Thymus (tissue), 11 donors: Measurements from ENCODE around the gene NMU. TPM values are rescaled to one million over a fixed set of nuclear protein-coding genes. Genes with fewer than 3 reads are reported as not detected.
"Not testable (repeated sequence)": the region's sequence is repeated elsewhere in the genome, so short reads cannot be mapped to it uniquely, and the experiment has no call there.

ENCODE experiments used
- DNase-seq, 9 donors: peaks; one replicate each; pipeline ENCODE4 v3.0.0-alpha.2; 2013; ENCODE audit warnings: low spot score in 9 of 9, low read depth in 6 of 9, missing footprints in 1 of 9
- H3K27ac ChIP-seq, 2 donors: one replicate each; pipeline ENCODE4 v1.5.1; 2013; ENCODE audit warnings: control low read depth in 1 of 2, low read depth in 1 of 2, low read length in 1 of 2, mild to moderate bottlenecking in 1 of 2, moderate library complexity in 1 of 2
- H3K27me3 ChIP-seq, 2 donors: one replicate each; pipeline ENCODE4 v1.5.1; 2013; ENCODE audit warnings: low read length in 1 of 2; ENCODE audit not compliant: control insufficient read depth in 2 of 2, insufficient read depth in 1 of 2
- H3K36me3 ChIP-seq, 2 donors: one replicate each; pipeline ENCODE4 v1.5.1; 2013; ENCODE audit warnings: low read length in 1 of 2, mild to moderate bottlenecking in 1 of 2, moderate library complexity in 1 of 2; ENCODE audit not compliant: control insufficient read depth in 2 of 2, insufficient read depth in 2 of 2
- H3K4me1 ChIP-seq, 2 donors: one replicate each; pipeline ENCODE4 v1.5.1; 2013; ENCODE audit warnings: low read length in 2 of 2; ENCODE audit not compliant: control insufficient read depth in 2 of 2, insufficient read depth in 2 of 2
- H3K4me3 ChIP-seq, 2 donors: one replicate each; pipeline ENCODE4 v1.5.1; 2013; ENCODE audit warnings: low read length in 2 of 2, control low read depth in 1 of 2, mild to moderate bottlenecking in 1 of 2
- H3K9me3 ChIP-seq, 2 donors: one replicate each; pipeline ENCODE4 v1.5.1; 2013; ENCODE audit warnings: low read length in 1 of 2, mild to moderate bottlenecking in 1 of 2; ENCODE audit not compliant: control insufficient read depth in 2 of 2, insufficient read depth in 1 of 2
- WGBS: extraction: QIAGEN DNeasy Blood & Tissue Kit; methylation state at CpG from one replicate; pipeline ENCODE4 v1.1.7; 2013; 5-methylcytosine and 5-hydroxymethylcytosine counted together
- polyA plus RNA-seq: library from polyadenylated mRNA; stranded (reverse); fragments of 200-250 nt; gene quantifications from one replicate; pipeline ENCODE4 v1.2.3, GENCODE V29; 2013
- total RNA-seq: library from RNA; stranded (reverse); fragments of 120-200 nt; gene quantifications from one replicate; pipeline ENCODE4 v1.2.4, GENCODE V29; 2013
- donor health status: healthy.

NMU gene
- total and polyA plus RNA-seq, 2 donors, result 2.5 to 2.9 TPM

DNA sequence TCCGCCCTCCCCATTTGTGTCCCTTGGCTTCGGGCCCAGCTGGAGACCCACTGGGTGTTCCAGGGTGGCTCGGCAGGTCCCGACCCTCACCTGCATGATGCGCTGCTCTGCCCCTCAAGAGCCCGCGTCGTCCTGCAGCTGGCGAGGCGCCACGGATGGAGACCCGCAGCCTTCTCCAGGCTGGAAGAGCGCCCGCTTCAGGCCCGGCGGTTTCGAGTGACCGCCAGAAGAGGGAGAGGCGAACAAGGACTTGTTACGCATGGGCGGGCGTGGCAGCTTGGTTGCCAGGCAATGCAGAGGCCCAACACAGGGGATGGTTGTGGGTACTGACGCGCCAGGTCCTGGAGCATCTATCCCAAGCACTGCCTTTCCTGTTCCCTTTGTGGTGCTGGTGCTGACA lies 44.1 kb downstream of the NMU start, which contains the start of gene PDCL2:
Gene PDCL2 (minus strand): TSS at position 232 of the 400 bp plus-strand sequence. CDS start 136 bp downstream, at position 96.
- Histone ChIP-seq H3K27ac (no peak within 1 kb of the TSS), H3K27me3 (no peaks in the 10 kb centered on the region), H3K4me3 (no peak within 1 kb of the TSS), H3K9me3 (peaks cover 0 to 3% of the 10 kb centered on the region in 2 donors), H3K4me1 (no peaks in the 10 kb centered on the region), H3K36me3 (no peaks in the 10 kb centered on the region)
- no peak for DNase-seq
- 96% methylated on average over 24 of the region's 24 CpGs for WGBS

DNA sequence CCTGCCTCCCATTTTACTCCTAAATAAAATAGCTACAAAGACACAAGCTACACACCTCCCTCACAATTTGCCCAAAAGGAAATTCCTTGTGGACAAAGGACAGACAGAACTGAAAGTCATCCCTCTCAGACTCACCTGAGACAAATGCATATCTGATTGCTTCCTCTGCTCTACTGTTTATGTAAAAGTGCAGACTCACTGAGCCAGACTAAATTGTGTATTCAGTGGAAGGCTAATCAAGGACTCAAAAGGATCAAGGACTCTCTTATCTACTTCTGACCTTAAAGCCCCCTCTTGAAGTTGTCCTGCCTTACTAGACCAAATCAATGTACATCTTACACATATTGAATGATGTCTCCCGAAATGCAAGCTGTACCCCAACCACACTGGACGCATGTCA lies 47.9 kb downstream of the NMU start:
- Histone ChIP-seq H3K9me3 (peaks cover 0 to 3% of the 10 kb centered on the region in 2 donors), H3K4me1 (no peaks in the 10 kb centered on the region), H3K27me3 (no peaks in the 10 kb centered on the region), H3K4me3 (no peak overlapping the region), H3K36me3 (no peaks in the 10 kb centered on the region), H3K27ac (no peak overlapping the region)
- no peak for DNase-seq
- 97% methylated on average over 2 of the region's 2 CpGs for WGBS

DNA sequence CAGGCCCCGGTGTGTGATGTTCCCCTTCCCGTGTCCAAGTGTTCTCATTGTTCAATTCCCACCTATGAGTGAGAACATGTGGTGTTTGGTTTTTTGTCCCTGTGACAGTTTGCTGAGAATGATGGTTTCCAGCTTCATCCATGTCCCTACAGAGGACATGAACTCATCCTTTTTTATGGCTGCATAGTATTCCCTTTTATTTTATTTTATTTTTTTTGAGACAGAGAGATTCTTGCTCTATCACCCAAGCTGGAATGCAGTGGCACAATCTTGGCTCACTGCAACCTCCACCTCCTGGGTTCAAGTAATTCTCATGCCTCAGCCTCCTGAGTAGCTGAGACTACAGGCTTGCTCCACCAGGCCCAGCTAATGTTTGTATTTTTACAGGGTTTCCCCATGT lies 53.3 kb downstream of the NMU start:
- not testable (repeated sequence) for H3K9me3 ChIP-seq, H3K4me3 ChIP-seq, H3K36me3 ChIP-seq, DNase-seq, H3K4me1 ChIP-seq, H3K27me3 ChIP-seq, H3K27ac ChIP-seq
- 88% methylated on average over 2 of the region's 2 CpGs for WGBS

DNA sequence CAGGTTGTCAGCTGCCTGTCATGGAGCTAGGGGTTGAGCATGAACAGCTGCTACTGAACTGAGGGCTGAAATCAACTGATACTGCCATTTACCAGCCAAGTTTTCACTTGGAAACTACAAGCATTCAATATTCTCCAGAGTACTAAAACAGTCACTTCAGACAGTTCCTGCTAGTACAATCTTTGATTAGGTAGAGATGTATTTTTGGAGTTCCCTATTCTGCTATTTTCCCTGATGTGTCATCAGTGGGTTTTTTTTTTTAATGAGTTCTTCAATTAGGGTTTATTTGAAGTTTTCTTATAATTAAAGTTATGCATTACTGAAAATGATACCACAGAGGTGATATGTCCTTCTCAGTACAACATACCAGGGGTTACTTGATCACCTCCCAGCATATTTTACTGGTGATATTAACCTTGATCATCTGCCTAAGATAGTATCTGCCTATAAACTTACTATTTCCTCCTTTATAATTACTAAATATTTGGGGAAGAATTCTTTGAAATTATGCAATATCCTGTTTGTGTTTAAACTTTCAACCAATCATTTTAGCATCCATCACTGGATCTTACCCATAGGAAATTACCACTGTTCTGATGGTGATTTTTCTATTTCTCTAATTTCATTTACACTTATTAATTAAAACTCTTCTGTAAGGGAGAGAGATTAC lies 57.6 kb downstream of the NMU start:
- Histone ChIP-seq H3K9me3 (peaks cover 1 to 11% of the 10 kb centered on the region in 2 donors), H3K4me1 (no peaks in the 10 kb centered on the region), H3K4me3 (no peak overlapping the region), H3K36me3 (no peaks in the 10 kb centered on the region), H3K27me3 (no peaks in the 10 kb centered on the region), H3K27ac (no peak overlapping the region)
- no peak for DNase-seq

DNA sequence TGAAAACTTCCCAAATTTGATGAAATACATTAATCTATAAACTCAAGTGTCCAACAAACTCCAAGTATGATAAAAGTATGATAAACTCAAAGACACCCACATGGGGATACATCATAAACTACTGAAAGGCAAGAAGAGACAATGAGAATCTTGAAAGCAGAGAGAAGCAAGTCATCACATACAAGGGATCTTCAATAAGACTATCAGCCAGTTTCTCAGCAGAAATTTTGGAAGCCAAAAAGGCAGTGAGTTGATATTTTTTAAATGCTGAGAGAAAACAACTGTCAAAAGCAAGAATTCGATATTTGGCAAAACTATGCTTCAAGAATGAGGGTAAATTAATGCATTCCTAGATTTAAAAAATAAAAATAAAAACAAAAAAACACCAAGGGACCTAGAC lies 60.6 kb downstream of the NMU start:
- H3K36me3 ChIP-seq, result no peaks in the 10 kb centered on the region
- 95% methylated on average over 1 of the region's 1 CpG for WGBS
- no peak for DNase-seq
- H3K4me1 ChIP-seq, result no peaks in the 10 kb centered on the region
- H3K4me3 ChIP-seq, result no peak overlapping the region
- H3K9me3 ChIP-seq, result peaks cover 1 to 11% of the 10 kb centered on the region in 2 donors
- no peak overlapping the region for H3K27ac ChIP-seq
- H3K27me3 ChIP-seq, result no peaks in the 10 kb centered on the region

DNA sequence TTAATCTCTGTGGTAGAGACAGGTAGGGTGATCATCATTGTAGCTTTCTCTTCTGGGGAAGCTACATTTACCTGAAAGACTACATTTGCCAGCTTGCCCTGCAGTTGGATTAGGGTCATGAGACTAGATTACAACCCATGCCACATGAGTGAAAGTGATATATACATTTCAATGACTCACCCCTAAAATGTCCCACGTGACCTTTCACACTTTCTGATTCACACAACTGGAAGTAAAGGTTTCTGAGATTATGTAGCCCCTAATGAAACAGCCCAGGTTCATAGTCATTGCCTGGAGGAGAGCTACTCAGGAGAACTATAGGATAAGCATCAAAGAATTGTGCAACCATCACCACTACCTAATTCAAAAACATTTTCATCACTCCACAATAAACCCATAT lies 61.8 kb downstream of the NMU start:
- Histone ChIP-seq H3K27me3 (no peaks in the 10 kb centered on the region), H3K4me1 (no peaks in the 10 kb centered on the region), H3K27ac (no peak overlapping the region), H3K9me3 (peaks cover 1 to 11% of the 10 kb centered on the region in 2 donors), H3K36me3 (no peaks in the 10 kb centered on the region), H3K4me3 (no peak overlapping the region)
- DNase-seq, result no peak
- 89% methylated on average over 1 of the region's 1 CpG for WGBS

DNA sequence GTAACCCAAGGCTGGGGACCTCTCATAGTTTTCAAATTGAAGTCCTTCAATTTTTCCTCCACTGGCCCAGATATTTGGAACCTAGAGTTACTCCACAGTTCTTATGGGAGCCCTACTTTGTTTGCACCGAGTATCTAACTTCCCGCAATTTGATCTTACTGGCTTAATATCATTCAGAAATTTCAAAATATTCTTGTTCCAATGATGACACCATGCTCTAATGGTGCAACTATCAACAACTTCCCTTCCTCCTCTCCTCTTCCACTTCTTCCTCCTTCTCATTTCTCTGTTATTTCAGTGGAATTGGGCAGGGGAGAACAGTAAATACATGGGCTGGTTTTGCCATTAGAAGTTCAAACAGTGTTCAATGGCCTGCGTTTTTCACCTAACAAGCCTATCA lies 64.3 kb downstream of the NMU start:
- H3K4me1 ChIP-seq, result no peaks in the 10 kb centered on the region
- H3K36me3 ChIP-seq, result no peaks in the 10 kb centered on the region
- no peaks in the 10 kb centered on the region for H3K27me3 ChIP-seq
- no peak for DNase-seq
- H3K27ac ChIP-seq, result no peak overlapping the region
- H3K4me3 ChIP-seq, result no peak overlapping the region
- H3K9me3 ChIP-seq, result peaks cover 1 to 4% of the 10 kb centered on the region in 2 donors
- 96% methylated on average over 3 of the region's 3 CpGs for WGBS

DNA sequence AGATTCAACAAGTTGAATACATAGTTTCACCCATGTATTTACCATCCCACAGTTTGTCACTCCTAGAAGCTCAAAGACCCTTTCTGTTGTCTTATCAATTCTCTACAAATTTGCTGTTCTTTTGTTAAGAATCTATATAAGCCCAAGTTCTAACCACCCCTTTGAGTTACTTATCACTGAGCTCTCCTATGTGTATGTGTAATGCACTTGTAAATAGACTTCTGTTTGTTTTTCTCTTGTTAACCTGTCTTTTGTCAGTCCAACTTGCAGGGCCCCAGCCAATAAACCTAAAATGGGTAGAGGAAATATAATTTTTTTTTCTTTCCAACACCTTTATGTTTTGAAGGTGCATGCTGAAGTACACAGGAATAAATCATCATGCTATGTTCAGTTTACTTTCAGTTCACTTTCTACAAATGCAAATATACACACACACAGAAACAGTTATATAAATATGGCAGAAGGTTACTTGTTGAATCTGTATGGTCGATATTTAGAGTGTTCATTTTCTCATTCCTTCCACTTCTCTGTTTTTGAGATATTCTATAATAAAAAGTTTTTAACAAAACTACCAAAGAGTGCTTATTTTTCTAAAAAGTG lies 67.1 kb downstream of the NMU start:
- Histone ChIP-seq H3K27ac (no peak overlapping the region), H3K4me3 (no peak overlapping the region), H3K27me3 (no peaks in the 10 kb centered on the region), H3K4me1 (no peaks in the 10 kb centered on the region), H3K36me3 (no peaks in the 10 kb centered on the region), H3K9me3 (no peaks in the 10 kb centered on the region)
- 98% methylated on average over 1 of the region's 1 CpG for WGBS
- DNase-seq, result no peak

DNA sequence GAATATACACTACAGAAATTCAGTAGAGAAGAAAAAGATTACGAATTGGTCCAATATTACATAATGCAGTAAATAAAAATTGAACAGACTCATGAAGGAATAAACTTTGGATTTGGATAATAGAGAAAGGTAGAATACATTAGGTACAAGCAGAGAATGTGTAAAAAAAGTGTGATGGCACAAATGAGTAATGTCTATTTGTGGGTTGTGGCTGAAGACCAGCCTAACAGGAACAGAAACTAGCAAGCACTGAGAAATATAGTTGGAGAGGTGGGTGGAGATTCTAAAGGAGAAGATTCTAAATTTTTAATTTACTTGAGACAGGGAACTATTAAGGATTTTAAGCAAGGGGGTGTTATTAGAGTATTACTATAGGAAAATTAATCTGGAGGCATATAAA lies 74.2 kb downstream of the NMU start:
- no peak for DNase-seq

More for the DNA sequence above, 74.2 kb downstream of the NMU start:
- Histone ChIP-seq H3K4me1 (no peaks in the 10 kb centered on the region), H3K4me3 (no peak overlapping the region), H3K9me3 (no peaks in the 10 kb centered on the region), H3K36me3 (no peaks in the 10 kb centered on the region), H3K27me3 (no peaks in the 10 kb centered on the region), H3K27ac (no peak overlapping the region)
- WGBS, result 97% methylated on average over 1 of the region's 1 CpG
